GM15510 (cell line): ENCODE data around the gene TBP.

Experiments
- POLR2A ChIP-seq: IDR thresholded peaks from 3 replicates; pipeline ENCODE4 v1.6.1; 2011; ENCODE audit warnings: borderline replicate concordance; ENCODE audit not compliant: insufficient read length; ENCODE audit errors: extremely low read depth

TBP gene

GRCh38 chr6:170532867-170533488 lies 21.2 kb upstream of the TBP start:
- no peak for TF ChIP-seq POLR2A

GRCh38 chr6:170533792-170534191 lies 20.4 kb upstream of the TBP start:
- no peak for TF ChIP-seq POLR2A

- no peak for TF ChIP-seq POLR2A
Measured at GRCh38 chr6:170535004-170535403, 19.2 kb upstream of the TBP start.

- no peak for TF ChIP-seq POLR2A
Measured at GRCh38 chr6:170536671-170537070, 17.5 kb upstream of the TBP start.

DNA sequence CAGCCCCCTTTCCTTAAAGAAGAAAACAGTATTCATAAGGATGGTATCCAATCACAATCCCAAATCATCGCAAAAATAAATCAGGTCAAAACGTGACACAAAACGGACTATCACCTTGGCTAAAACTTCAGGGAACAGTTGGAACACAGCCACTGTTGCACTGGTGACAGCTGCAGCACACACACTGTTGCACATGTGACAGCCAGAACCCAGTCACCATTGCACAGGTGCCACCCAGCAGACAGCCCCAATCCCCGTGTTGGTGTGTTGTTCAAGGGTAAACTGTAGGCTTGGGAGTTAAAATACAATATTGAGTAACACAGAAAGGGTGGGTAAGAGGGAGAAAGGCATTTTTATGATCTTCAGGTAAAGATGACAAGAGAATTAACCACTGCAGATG lies 16.8 kb upstream of the TBP start:
- TF ChIP-seq POLR2A = no peak

- TF ChIP-seq POLR2A = no peak
Measured at GRCh38 chr6:170542031-170542719, 12.0 kb upstream of the TBP start.

- no peak for TF ChIP-seq POLR2A
Measured at GRCh38 chr6:170545405-170545804, 8.8 kb upstream of the TBP start.

DNA sequence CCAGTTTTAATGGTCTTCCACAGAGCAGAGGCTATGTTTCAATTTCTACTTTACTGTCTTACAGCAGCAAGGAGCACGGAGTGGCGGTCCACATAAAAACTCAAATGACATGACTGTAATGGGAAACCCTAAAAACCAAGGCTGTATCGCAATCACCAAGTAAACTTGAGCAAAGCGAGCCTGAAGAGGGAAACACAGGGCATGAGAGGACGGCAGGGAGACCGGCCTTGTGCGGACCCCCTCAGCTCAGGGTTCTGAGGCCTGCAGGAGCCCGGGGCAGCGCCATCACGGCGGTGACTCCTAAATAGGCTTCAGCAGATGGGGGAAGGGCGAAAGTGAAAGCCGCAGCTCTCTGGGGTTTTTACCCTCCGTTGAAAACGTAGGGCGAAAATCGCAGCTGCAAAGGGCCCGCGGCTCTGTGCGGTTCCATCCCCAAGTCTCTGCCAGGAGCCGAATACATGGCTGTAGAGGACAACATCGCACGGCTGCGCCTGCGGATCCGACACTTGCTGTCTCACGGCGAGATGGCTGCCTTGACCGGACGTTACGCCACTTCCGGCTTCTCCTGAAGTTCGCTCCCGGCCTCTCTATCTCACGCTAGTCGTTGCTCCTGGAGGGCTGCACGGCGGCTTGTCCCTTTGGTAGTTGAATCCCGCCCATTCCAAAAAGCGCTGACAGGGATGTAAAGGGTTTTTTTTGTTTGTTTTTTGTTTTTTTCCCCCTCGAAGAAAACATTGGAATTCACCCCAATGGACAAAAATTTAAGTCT lies 1.2 kb upstream of the TBP start, which contains the start of gene PSMB1:
Gene PSMB1, minus strand, starts transcription at position 543 of the 769 bp plus-strand sequence. Its CDS starts 65 bp downstream, at position 478.
- peak; percentile 93 for TF ChIP-seq POLR2A

DNA sequence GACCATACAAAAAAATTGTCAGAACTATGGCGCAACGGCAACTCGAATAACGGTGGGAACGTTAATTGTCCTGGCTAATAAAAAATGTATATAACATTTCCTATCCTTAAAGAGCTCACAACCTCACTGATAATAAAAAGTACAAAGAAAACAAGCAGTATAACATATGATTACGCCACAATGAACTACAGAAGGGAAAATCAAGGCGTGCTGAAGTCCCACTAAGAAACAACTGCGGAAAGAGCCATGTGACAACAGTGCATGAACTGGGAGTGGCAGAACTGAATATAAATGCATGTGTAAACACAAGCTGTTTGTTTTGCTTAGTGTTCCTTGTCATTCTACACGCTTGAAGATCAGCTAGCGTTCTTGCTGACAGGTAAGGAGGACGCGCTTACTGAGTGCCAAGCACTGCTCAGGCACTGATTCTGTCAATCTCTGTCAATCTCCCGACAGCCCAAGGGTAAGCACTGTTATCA lies 596 bp upstream of the TBP start:
- TF ChIP-seq POLR2A = no peak

GRCh38 chr6:170554796-170555137 lies 598 bp downstream of the TBP start:
- TF ChIP-seq POLR2A = no peak

GRCh38 chr6:170555305-170555704 lies 1.1 kb downstream of the TBP start:
- no peak for TF ChIP-seq POLR2A

- TF ChIP-seq POLR2A = no peak
Measured at GRCh38 chr6:170561555-170561954, 7.4 kb downstream of the TBP start.

- TF ChIP-seq POLR2A = no peak
Measured at GRCh38 chr6:170564936-170565530, 10.9 kb downstream of the TBP start.

GRCh38 chr6:170572704-170573466 lies 18.7 kb downstream of the TBP start:
- no peak for TF ChIP-seq POLR2A

DNA sequence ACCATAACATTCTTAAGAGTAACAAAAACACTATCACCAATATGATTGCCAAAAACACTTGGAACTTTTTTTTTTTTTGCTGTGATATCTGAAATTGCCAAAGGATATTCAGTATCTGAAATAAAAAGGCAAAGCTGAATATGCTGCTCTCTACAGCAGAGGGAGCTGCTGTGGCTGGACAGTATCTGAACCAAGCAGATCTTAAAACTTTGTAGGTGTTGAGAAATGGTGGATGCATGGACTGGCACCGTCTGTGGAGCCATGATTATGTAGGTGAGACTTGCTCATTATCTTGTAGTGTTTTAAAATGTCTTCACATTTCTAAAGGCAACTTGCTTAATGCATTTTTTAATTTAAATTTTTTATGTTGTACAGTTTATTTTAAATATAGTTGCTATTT lies 21.1 kb downstream of the TBP start:
- TF ChIP-seq POLR2A = no peak

GRCh38 chr6:170578909-170579308 lies 24.7 kb downstream of the TBP start:
- no peak for TF ChIP-seq POLR2A
